ENCODE measurements around the gene MRPL40.

Gene MRPL40

DNA sequence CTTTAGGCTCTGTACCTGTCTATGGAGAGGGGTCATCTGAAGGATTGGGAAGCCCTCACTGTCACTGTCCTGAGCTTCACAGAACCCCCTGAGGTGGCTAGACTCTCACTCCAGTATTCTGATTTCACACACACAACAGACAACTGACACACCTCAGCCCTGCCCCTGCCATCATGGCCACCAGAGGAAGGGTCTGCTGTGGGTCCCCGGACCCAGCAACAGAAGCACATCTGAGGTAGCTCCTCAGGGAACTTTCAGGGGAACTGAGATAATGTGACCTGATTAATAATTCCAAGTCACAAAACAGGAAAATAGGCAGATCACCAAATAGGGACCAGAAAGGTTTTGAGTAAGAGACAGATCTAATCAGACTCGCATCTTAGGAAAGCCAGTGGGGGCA lies 22.7 kb downstream of the MRPL40 start:
- TF ChIP-seq, protein P1, sequence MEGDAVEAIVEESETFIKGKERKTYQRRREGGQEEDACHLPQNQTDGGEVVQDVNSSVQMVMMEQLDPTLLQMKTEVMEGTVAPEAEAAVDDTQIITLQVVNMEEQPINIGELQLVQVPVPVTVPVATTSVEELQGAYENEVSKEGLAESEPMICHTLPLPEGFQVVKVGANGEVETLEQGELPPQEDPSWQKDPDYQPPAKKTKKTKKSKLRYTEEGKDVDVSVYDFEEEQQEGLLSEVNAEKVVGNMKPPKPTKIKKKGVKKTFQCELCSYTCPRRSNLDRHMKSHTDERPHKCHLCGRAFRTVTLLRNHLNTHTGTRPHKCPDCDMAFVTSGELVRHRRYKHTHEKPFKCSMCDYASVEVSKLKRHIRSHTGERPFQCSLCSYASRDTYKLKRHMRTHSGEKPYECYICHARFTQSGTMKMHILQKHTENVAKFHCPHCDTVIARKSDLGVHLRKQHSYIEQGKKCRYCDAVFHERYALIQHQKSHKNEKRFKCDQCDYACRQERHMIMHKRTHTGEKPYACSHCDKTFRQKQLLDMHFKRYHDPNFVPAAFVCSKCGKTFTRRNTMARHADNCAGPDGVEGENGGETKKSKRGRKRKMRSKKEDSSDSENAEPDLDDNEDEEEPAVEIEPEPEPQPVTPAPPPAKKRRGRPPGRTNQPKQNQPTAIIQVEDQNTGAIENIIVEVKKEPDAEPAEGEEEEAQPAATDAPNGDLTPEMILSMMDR (IDR thresholded peaks at IDR 0.05; ENCODE audit: insufficient read depth, low read length, missing control alignments), result no peak
- H3K4me3 ChIP-seq (ENCODE audit: low read depth, low read length), result no peak overlapping the region
- ChIA-PET POLR2A (no interaction called here), CTCF (no interaction called here)
- no peak for DNase-seq (ENCODE audit: low read depth, low spot score)

DNA sequence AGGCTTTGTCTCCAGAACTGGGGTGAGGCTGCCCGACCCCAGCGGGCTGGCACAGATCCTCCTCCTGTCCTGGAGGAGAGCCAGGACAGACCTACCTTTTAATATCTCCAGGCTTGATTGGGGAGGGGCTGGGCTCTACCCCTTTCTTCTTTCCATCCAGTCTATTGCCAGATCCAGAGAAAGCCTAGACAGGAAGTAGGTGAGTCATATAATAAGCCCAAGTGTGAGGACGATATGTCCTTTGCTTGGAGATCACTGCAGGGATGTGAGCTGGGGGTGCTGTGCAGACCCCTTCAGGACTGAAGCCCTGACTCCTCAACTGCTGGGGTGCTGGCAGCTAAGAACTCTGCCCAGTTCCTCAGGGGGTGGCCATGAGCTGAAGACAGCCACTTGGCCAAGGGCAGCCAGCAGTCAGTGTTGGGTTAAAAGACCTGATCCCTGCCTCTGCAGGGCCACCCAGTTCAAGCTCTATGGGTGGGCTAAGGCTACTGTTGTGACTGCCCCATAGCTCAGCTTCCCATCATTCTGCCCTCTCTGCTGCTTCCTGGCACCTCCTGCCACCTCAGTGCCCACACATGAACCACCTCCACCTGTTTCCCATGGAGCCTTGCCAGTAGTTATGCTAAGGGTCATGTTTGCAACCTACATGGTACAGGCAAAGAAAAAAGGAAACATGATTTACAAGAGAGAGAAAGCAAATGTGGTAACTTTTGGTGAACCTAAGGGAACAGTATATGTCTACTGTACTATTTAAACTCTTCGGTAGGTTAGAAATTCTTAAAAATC lies 23.4 kb downstream of the MRPL40 start:
- CTCF ChIA-PET, result no interaction called here

DNA sequence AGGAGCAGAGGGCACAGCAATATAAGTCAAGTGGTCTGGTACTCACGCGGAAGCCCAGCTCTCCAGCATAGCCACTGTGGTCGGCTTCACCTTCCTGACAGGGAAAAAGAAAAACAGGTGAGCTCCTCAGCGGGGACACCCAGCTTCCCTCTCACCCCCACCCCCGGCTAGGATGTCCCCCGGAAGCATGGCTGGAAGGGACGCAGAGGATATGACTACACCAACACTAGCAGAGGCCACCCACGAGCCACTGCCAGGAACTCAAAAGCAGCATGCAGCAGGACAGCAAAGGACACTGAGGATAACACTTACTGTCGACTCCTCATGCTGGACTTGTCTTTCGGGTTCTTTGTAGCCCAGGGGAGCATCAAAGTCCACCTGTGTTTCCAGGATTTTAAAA lies 24.2 kb downstream of the MRPL40 start:
- POLR2A ChIA-PET, result no interaction called here

More for the DNA sequence above, 23.4 kb downstream of the MRPL40 start:
- no peak for DNase-seq (ENCODE audit: low read depth, low spot score)
- H3K4me3 ChIP-seq (ENCODE audit: low read depth, low read length), result no peak overlapping the region
- POLR2A ChIA-PET, result no interaction called here
- TF ChIP-seq, protein P1 (IDR thresholded peaks at IDR 0.05; ENCODE audit: insufficient read depth, low read length, missing control alignments), result no peak

DNA sequence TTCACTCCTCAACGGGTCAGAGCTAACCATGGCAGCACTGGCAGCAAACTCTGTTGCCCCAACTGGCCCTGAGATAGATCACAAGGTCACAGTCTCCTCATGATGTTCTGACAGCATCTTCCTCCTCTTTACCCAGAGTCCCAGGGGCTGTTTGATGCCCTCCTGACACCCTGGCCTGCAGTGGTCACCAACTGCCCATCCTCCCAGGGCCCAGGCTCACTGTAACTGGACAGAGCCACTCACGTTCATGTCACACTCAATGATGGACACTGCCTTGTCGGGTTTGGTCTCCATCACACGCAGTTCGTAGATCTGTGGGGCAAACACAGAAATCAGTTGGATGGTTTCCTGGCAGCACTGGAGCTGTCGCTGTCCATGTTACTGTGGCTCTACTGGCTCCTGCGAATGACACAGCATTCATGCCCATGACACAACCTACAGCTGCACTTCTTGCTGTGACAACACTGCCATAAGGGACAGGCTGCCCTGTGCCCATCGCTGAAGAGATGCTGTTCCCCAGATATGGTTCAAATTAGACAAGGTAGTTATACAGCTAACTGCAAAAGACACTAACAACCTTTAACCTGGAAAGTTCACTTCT lies 25.6 kb downstream of the MRPL40 start:
- no peak for DNase-seq (ENCODE audit: low read depth, low spot score)
- TF ChIP-seq, protein P1 (IDR thresholded peaks at IDR 0.05; ENCODE audit: insufficient read depth, low read length, missing control alignments), result no peak
- CTCF ChIA-PET, result interaction anchor here (0.7 kb wide), 1 partner anchor 11 kb away, joined by 3 read pairs; no protein-coding TSS in a partner anchor
- no peak overlapping the region for H3K4me3 ChIP-seq (ENCODE audit: low read depth, low read length)
- POLR2A ChIA-PET, result no interaction called here

More for the DNA sequence above, 24.2 kb downstream of the MRPL40 start:
- TF ChIP-seq, protein P1 (IDR thresholded peaks at IDR 0.05; ENCODE audit: insufficient read depth, low read length, missing control alignments), result no peak
- DNase-seq (ENCODE audit: low read depth, low spot score), result no peak
- CTCF ChIA-PET, result no interaction called here
- no peak overlapping the region for H3K4me3 ChIP-seq (ENCODE audit: low read depth, low read length)

DNA sequence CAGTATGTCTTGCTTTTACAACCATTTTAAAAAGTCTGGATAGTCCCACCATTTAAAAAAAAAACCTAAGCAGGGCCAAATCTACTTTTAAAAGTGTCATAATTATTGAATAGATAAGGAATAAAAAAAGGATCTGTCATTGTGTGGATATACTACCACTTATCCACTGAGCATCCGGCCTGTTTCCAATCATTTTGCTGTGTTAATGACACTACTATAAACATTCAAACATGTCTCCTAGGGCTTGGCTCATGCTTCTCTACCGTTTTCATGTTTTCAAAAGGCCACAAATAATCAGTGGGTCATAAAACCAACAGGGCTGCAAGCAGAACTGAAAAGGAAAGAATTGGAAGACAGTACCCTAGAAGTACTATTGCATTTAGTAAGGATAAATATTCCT lies 27.7 kb downstream of the MRPL40 start:
- POLR2A ChIA-PET, result no interaction called here
- no peak overlapping the region for H3K4me3 ChIP-seq (ENCODE audit: low read depth, low read length)
- no peak for DNase-seq (ENCODE audit: low read depth, low spot score)
- TF ChIP-seq, protein P1 (IDR thresholded peaks at IDR 0.05; ENCODE audit: insufficient read depth, low read length, missing control alignments), result no peak
- CTCF ChIA-PET, result no interaction called here

DNA sequence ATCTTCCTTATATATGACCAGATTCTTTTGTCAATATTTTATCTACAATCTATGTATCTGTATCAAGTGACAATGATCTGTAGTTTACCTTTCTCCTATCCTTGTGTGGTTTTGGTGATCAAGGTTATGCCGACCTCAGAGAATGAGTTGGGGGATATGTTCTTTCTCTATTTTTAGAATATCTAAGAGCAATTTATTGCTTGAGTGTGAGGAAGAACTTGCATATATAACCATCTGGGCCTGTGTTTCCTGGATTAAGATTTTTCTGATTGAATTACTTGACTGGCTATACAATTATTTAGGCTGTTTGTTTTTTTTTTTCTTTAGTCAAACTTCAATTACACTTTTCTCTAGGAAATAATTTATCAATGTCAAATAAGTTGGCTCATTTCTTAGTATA lies 29.2 kb downstream of the MRPL40 start:
- ChIA-PET POLR2A (no interaction called here), CTCF (interaction anchor here (1.2 kb wide), 1 partner anchor 12 kb away, joined by 4 read pairs; no protein-coding TSS in a partner anchor)
- DNase-seq (ENCODE audit: low read depth, low spot score), result no peak
- no peak overlapping the region for H3K4me3 ChIP-seq (ENCODE audit: low read depth, low read length)
- TF ChIP-seq, protein P1 (IDR thresholded peaks at IDR 0.05; ENCODE audit: insufficient read depth, low read length, missing control alignments), result no peak
